T-helper 22 cell (primary cell): Measurements from ENCODE around the gene NMT2.

Experiments used
- DNase-seq: peaks from one replicate; pipeline ENCODE4 v3.0.0-alpha.2; 2020; ENCODE audit warnings: low read depth

Gene NMT2

DNA sequence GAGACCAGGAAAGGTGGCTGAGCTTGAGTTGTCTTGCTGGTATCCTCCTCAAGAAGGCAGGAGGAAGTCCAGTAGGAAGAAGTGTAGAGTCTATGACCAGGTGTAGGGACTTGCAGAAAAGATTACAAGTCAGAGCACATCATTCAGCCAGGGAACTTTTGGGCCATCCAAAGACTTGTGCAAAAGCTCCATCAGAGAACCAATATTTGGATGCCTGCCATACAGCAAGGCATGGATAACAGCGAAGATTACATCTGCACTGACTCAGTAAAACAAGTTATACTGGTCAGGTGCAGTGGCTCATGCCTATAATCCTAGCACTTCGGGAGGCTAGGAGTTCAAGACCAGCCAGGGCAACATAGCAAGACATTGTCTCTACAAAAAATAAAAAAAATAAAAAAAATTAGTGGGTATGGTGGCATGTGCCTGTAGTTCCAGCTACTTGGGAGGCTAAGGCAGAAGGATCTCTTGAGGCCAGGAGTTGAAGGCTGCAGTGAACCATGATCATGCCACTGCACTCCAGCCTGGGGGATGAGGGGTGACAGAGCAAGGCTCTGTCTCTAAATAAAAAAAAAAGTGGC, 13.2 kb upstream of the NMT2 start:
- no peak for DNase-seq

DNA sequence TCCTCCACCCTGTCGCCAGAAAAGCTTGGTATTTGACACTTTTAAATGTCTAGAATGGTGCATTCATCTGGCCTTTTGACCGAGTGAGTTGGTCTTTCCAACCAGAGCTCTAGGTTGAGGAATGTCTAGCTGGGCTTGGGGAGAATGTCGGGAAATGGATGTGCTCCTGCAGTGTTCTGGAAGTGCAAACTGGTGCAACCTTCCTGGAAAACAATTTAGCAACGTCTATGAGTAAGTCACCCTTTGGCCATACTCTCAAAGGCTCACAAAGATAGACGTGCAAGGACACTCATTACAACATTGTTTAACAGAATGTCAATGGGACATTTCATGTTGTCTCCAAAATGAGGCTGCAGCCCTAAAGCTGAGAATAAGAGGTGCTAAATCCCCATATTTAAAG, 12.2 kb upstream of the NMT2 start:
- no peak for DNase-seq

DNA sequence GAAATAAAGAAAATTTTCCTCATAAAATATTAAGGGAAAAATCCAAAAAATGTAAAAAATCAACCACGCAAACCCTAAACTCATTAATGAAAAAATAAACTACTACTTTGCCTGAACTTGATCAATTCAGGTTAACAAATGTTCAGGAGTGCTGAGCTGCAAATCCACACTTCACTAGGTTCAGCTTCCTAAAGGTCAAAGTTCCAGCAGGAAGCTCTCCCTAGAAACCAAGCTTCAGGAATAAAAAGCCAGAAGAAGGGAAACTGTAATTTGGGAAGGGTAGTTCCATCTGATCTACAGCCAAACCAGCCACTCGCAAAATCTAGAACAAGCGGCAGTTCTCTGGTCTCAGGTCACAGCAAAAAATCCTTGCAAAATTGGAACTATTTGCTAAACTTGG, 7.8 kb upstream of the NMT2 start:
- no peak for DNase-seq

DNA sequence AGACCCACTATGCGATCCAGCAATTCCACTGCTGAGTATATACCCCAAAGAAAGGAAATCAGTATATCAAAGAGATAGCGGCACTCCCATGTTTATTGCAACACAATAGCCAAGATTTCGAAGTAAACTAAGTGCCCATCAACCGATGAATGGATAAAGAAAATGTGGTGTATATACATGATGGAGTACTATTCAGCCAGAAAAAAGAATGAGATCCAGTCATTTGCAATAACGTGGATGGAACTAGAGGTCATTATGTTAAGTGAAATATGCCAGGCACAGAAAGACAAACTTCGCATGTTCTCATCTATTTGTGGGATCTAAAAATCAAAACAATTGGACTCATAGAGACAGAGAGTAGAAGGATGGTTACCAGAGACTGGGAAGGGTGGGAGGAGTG, 7.1 kb upstream of the NMT2 start:
- DNase-seq: no peak

DNA sequence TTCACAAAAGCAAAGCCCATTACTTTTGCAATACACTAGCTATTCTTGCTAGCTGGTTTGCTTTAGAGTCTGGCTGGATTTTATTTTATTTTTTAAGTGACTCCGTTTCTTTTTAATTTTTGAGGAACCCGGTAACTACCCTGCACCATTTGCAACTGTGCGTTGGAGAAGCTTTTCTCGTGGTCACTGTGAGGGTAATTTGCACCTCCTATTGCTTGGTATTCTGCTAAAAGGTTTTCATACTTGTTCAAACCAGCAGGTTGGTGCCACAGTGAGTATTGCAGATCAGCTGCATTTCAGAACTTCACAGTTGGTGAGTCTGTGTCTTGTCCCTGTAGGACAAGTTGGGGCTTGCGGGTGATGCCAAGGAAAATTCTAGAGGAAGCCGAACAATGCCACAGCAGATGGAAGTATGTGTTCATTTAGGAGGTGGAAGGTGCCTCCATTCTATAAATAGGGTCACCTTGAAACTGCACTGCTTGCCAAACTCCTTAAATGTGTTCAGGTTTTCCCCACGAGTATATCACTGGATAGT, 3.9 kb upstream of the NMT2 start:
- no peak for DNase-seq

DNA sequence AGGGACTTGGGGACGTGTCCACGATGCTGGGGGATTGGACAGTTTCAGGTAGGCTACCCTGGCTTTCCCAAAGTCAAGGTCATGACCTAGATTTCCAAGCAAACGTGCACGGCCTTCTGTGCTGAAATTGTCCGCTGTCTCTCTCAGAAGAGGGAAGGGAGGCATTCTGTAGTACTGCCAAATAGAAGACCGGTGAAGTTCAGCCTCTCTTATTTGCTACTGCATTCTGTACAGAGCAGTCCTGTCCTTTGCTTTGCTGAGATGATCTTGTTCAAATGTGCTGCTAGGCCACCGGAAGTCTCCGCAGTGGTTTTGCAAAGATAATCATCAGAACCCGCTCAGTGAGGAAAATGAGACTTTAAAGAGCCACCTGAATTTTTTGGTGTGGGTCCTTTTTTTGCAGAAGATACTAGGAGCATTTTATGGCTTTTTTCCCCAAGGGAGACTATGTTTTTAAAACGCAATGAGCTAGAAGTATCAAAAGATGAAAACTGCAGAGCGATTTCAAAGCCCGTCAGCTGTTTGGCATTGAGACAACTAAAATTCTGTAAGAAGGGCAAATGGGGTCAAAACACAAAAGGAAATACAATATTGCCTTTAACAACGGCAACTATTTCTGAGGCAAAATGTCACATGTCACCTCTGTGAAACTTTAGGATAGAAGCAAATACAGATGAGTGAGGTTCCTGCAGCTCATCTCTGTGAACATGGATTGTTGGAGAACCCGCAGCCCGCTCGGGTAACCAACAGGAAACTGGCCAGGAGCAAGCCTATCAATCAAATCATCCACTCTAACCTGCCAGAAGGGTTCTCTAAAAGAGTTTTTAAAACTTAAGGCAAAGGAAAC, 1.3 kb upstream of the NMT2 start:
- DNase-seq: peak; percentile 56

DNA sequence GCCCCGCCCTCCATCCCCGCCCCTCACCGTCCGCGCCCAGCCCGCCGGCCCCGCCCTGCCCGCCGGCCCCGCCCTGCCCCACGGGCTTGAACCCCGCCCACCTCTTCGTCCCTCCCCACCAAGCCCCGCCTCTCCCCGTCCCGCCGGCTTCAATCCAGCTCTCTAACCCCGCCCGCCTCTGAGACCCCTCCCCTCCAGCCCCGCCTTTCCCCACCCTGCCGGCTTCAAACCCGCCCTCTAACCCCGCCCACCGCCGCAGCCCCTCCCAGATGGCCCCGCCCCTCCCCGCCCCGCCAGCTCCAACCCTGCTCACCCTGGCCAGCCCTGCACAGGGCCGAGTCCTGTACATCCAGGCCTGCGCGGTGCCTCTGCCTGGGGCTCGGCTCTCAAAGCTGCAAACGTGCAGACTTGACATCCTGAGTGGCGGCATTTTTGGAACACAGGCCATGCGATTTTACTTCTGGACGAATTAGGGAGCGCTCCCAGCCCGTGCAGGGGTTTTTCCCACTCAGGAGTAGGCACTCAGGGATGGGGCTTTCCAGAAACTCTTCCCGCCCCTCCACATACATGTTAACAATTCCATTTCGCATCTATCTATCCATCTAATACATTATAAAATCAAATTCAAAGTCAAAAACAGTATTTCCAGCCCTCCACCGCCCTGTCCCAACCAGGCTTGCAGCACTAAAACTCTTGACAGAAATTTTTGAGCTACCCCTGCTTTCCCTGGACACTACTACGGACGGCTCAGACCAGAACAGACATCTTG, 477 bp upstream of the NMT2 start:
- DNase-seq: peak; percentile 94

DNA sequence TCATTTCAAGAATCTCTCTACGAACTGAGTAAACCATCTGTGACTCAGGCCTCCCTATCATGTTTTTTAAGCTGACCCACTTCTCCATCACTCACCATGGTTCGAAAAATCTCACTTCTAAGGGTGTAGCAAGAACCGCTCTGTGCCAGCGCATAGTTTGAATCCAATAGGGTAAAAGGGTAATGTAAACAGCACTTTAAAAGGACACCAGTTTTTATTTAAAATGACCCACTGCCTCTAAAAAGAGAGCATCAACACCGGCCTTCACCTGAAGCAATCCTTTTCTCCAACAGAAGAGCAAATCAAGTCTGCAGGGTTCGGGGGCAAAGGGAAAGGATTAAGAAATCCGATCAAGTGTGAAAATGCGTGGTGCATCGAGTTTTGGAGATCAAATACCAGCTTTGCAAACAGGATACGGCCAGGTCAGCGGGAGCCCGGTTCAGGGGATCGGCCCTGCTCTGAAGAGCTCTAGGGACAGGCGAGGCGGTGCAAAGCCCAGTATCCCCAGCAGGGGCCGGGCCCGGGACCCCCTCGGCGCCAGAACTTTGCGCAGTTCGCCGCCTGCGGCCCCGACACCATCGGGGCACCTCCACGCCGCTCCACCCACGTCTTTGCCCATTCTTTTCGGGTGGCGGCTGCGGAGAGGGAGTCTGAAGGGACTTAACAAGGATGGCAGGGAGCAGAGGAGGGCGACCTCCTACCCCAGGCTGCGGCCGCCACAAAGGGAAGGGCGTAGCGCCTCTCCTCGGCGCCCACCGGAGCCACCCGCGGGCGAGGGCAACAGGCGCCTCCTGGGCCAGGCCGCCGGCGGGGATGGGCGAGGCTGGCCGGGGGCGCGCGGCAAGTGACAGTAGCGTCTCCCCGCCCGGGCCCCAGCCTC, 842 bp downstream of the NMT2 start:
- DNase-seq: peak; percentile 14

DNA sequence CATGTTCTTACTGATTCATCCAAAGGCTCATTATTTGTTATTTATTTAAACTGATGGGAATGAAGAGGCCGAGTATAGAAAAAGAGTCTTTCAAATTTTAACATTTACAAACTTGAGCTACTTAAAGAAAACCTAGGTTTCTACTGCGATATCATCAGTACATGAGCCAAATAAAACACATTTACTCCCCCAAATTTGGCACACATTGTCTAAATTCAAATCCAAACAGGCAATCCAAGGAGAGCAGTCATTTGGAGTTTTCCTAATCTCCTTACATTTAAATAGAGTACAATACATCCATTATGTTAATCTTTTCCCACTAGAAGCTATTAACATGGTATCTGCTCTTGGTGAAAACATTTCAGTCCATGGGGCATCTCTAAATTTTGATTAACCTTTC, 2.2 kb downstream of the NMT2 start:
- no peak for DNase-seq

DNA sequence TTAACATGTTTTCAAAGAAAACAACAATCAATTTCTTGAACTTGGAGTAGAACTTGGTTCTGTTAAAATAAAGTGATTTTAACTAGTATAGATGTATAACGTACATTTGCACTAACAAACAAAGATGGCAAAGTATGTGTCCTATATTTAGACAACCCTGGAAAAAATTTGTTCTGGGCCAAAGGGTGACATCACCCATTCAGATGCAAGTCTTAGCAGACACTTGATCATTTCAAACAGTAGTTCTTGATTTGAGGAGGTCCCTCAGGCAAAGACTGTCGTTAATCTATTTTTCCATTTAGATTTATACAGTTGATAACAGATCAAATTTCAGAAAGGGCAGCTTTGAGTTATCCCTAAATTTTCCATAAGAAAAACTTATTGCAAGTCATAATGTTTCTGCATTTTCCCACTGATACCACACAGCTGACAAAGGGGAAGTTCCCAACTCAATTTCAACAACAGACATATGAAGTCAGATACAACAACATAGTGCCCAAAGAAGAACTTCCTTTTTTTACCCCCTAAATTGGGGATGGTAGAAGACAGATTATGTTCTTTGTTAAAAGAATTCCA, 5.2 kb downstream of the NMT2 start:
- DNase-seq: no peak

DNA sequence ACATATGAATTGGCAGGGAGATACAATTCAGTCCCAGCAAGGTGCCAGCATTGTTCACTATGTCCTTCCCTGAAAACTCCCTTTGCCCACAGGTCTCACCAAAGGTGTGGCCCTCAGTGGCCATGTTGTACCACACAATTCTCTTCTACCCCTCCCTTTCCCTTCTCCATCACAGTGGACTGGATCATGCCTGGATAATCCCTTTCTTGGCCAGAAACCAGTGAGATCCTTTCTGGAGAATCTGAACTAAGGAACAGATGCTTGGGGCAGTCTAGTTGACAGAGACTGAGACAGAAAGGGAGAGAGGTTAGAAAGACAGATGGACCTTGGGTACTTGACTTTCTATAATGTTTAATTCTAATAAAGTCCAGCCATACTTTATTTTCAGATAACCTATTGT, 9.5 kb downstream of the NMT2 start:
- DNase-seq: no peak

DNA sequence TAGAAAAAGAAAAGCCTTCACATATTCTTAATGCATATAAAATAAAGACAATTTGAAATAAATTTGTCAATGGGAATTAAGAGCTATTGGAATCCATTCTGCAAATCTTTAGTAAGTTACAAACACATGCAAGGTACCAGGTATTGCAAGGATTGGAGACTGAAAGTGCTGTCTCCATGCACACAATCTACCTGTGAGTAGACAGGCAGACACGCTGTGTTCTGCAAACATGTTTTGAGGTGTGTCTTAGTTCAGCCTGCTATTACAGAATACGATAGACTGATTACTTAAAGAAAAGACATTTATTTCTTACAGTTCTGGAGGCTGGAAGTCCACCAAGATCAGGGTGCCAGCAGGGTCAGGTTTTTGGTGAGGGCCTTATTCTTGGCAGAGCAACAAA, 10.0 kb downstream of the NMT2 start:
- DNase-seq: no peak

DNA sequence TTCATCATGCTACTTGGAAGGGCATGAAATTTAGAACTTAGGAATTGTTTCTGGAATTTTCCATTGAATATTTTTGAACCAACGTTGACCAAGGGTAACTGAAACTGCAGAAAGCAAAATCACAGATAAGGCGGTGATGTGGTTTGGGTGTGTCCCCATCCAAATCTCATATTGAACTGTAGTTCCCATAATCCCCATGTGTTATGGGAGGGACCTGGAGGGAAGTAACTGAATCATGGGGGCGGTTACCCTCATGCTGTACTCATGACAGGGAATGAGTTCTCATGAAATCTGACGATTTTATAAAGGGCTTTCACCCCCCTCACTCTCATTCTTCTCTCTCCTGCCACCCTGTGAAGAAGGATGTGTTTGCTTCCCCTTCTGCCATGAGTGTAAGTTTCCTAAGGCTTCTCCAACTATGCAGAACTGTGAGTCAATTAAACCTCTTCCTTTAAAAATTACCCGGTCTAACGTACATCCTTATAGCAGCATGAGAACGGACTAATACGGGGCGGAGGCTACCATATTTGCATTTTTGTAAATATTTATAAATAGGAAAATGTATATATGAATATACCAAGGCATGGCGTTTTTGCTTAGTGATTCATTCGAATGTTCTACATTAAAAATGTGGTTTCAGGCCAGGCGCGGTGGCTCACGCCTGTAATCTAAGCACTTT, 12.4 kb downstream of the NMT2 start:
- DNase-seq: no peak

DNA sequence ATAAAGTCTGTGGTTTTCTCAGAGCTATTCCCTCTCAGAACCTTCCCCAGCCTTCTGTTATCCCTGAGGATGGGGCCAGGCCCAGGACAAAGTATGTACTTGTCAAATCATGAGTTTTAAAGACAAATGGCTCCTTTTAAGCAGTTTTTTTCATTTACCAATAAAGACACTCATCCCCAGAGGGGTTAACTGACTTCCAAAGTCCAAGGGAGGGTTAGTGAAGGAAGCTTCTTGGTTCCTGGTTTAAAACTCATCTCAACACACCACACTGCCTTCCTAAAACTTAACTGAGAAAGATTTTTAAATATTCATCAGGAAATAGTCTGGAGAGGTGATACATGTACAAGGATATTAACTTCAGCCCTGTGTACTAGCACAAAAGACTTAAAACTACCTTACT, 15.9 kb downstream of the NMT2 start:
- DNase-seq: no peak

DNA sequence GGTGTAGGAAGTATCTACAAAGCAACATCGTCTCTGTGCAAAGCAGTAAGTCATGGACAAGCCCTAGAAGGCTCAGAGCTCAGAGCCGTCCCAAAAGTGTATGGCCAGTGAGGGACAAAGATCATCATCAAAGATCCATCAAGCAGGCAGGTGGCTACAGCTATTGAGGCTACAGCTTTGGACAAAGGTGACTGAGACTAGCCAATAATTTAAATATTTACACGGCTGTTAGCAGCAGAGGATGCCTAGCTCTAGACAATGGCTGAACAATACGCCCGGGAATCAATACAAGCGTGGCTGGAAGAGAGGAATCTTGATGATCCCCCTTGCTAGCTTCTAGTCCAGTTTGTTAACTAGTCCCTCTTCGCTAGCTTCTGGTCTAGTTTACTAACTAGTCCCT, 17.9 kb downstream of the NMT2 start:
- no peak for DNase-seq

DNA sequence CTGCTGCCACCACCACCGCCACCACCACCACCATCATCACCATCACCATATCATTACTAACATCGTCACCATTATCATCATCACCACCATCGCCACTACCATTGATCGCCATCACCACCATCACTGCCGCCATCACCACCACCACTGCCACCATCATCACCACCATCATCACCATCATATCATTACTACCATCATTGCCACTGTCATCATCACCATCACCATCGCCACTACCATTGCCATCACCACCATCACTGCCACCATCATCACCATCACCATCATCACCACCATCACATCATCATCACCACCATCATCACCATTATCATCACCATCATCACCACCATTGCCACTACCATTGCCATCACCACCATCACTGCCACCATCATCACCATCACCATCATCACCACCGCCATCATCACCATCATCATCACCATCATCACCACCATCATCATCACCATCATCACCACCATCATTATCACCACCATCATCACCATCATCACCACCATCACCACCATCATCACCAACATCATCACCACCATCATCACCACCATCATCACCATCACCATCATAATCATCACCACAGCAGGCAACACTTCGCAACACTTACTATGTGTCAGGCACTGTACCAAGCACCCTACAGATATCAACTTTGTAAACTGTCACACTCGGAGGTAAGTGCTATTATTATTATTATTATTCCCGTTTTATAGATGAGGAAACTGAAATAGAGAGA, 19.3 kb downstream of the NMT2 start:
- no peak for DNase-seq

DNA sequence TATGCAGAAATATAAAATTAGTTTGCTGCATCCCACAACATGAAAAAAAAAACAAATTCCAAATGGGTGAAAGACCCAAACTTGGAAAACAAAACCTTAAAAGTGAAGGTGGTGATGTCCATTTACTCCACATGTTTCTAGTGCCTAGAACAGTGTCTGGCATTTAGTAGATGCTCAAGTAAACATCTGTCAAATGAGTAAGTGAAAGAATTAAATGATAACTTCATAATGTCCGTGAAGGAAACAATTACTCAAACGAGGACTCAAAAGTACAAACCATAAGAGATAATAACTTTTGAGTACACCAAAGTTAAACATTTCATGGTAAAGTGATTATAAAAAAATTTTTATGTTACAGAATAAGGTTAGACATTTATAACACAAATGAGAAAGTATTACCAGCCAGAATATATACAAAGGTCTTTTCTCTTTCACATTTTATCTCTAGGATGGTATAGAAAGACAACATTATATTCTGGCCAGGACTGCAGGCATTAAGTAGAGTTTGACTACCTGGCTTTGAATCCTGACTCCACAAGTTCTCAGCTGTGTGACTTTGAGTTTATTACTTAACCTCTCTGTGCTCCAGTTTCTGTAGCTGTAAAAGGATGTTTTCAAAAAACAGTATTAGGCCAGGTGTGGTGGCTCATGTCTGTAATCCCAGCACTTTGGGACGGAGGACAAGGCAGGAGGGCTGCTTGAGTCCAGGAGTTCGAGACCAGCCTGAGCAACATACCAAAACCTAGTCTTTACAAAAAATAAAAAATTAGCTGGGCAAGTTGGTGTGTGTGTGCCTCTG, 20.7 kb downstream of the NMT2 start:
- no peak for DNase-seq

DNA sequence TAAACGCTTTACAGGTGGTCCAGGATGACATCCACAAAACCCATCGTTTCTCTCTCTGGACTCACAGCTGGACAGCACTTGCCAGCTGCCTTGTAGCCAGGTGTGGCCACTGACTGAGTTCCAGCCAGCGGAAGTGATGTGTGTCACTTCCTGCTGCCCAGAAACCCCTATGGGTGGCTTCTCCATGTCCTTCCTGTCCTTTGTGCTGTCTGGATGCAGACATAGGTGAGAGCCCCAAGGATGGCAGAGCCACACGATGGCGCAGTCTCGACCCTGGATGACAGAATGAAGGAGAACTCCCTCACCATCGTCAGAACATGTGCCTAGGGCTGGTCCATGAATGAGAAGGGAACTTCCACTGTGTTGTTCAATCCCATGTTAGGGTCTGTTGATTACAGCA, 22.1 kb downstream of the NMT2 start:
- no peak for DNase-seq

DNA sequence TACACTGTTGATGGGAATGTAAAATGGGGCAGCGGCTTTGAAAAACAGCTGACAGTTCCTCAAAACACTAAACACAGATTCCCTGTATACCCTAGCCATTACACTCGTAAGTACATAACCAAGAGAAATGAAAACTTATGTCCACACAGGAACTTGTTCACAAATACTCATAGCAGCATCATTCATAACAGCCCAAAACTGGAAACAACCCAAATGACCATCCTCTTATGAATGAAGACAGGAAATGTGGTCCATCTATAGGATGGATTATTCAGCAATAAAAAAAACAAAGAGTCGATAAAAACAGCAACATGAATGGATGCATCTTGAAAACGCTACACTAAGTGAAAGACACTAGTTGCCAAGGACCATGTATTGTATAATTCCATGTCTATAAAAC, 23.7 kb downstream of the NMT2 start:
- DNase-seq: no peak
